Gastroesophageal sphincter (tissue), 3 donors: ENCODE results near the gene HIVEP3.

Experiments used
- CTCF ChIP-seq, 4 experiments: fragments of 200-600 bp in 2 of 4; fragments of 450-650 bp in 2 of 4; sonication (generic) in 1 of 4; IDR thresholded peaks; one replicate each; pipeline ENCODE4 v1.5.1; 2017 to 2019; ENCODE audit warnings: antibody characterized with exemption in 4 of 4, mild to moderate bottlenecking in 2 of 4, moderate library complexity in 2 of 4
- EP300 ChIP-seq: sonication (generic); formaldehyde crosslinking; IDR thresholded peaks from one replicate; pipeline ENCODE4 v1.6.1; 2017; ENCODE audit warnings: antibody characterized with exemption, mild to moderate bottlenecking
- POLR2A ChIP-seq, 2 donors: fragments of 450-650 bp; IDR thresholded peaks; one replicate each; pipeline ENCODE4 v1.6.1; 2017; ENCODE audit warnings: antibody characterized with exemption in 2 of 2, mild to moderate bottlenecking in 2 of 2, moderate library complexity in 1 of 2

- TF ChIP-seq EP300 (no peak), CTCF (IDR thresholded peaks at IDR 0.05) (no peak), POLR2A (IDR thresholded peaks at IDR 0.05) (no peak)
Measured at GRCh38 chr1:41716188-41717130, 202.3 kb downstream of the HIVEP3 start.
